DOHH2 (cell line): ENCODE results near the gene ALCAM.

Experiments
- H3F3A ChIP-seq: fragments of 200-600 bp; sonication (generic), shearing (Covaris generic); 2 replicates; pipeline ENCODE4 v1.6.0; 2016; ENCODE audit warnings: antibody characterized with exemption, mild to moderate bottlenecking; ENCODE audit not compliant: control insufficient read depth, insufficient read depth
- H3K27ac ChIP-seq: fragments of 200-600 bp; sonication (generic); 2 replicates; pipeline ENCODE4 v1.5.1; 2014; ENCODE audit warnings: low read depth, mild to moderate bottlenecking, low read length, moderate library complexity
- H3K27me3 ChIP-seq: fragments of 200-600 bp; sonication (generic); 2 replicates; pipeline ENCODE4 v1.6.1; 2014; ENCODE audit warnings: mild to moderate bottlenecking, low read length, mixed read lengths; ENCODE audit not compliant: control insufficient read depth
- H3K36me3 ChIP-seq: fragments of 200-600 bp; sonication (generic); 2 replicates; pipeline ENCODE4 v1.6.1; 2014; ENCODE audit warnings: mild to moderate bottlenecking, low read length, moderate library complexity, mixed read lengths; ENCODE audit not compliant: control insufficient read depth
- H3K4me1 ChIP-seq: fragments of 200-600 bp; sonication (generic); 2 replicates; pipeline ENCODE4 v1.6.1; 2014; ENCODE audit warnings: mild to moderate bottlenecking, low read length, mixed read lengths; ENCODE audit not compliant: control insufficient read depth
- H3K4me2 ChIP-seq: fragments of 200-600 bp; sonication (generic); 2 replicates; pipeline ENCODE4 v1.6.0; 2014; ENCODE audit warnings: mild to moderate bottlenecking, low read length, moderate library complexity
- H3K4me3 ChIP-seq: fragments of 200-600 bp; sonication (generic); 2 replicates; pipeline ENCODE4 v1.5.1; 2014; ENCODE audit warnings: mild to moderate bottlenecking, low read length, mixed read lengths
- H3K79me2 ChIP-seq: fragments of 200-600 bp; sonication (generic); 2 replicates; pipeline ENCODE4 v1.6.1; 2014; ENCODE audit warnings: mild to moderate bottlenecking, low read length, mixed read lengths; ENCODE audit not compliant: control insufficient read depth
- H3K9me2 ChIP-seq: fragments of 200-600 bp; sonication (generic); replicated peaks from 2 replicates; pipeline ENCODE4 v1.6.1; 2014; ENCODE audit warnings: mild to moderate bottlenecking, low read length, mixed read lengths; ENCODE audit not compliant: control insufficient read depth
- H3K9me3 ChIP-seq: fragments of 200-600 bp; sonication (generic); 2 replicates; pipeline ENCODE4 v1.6.1; 2014; ENCODE audit warnings: antibody characterized with exemption, low read length, mixed read lengths; ENCODE audit not compliant: control insufficient read depth, insufficient read depth
- H4K20me1 ChIP-seq: fragments of 200-600 bp; sonication (generic); 2 replicates; pipeline ENCODE4 v1.6.0; 2014; ENCODE audit warnings: low read depth, mild to moderate bottlenecking, antibody characterized with exemption, low read length, moderate library complexity; ENCODE audit not compliant: control insufficient read depth, insufficient read depth
- CTCF ChIP-seq: fragments of 200-600 bp; sonication (generic); IDR thresholded peaks from one replicate; pipeline ENCODE4 v1.5.1; 2014; ENCODE audit warnings: antibody characterized with exemption, mild to moderate bottlenecking, low read depth, low read length; ENCODE audit not compliant: poor library complexity, severe bottlenecking
- EZH2phosphoT487 ChIP-seq: fragments of 200-600 bp; sonication (generic); IDR thresholded peaks from 2 replicates; pipeline ENCODE4 v1.6.1; 2017; ENCODE audit warnings: borderline replicate concordance, mild to moderate bottlenecking, antibody characterized with exemption, low read length, moderate library complexity, mixed read lengths

Gene ALCAM

GRCh38 chr3:105616374-105617121 lies 249.8 kb downstream of the ALCAM start:
- Histone ChIP-seq H3K36me3 (no peaks in the 10 kb centered on the region), H3K27me3 (no peaks in the 10 kb centered on the region), H4K20me1 (no peaks in the 10 kb centered on the region), H3K79me2 (no peaks in the 10 kb centered on the region), H3K27ac (no peak overlapping the region), H3K9me3 (no peaks in the 10 kb centered on the region), H3K4me2 (no peak overlapping the region), H3K4me1 (no peaks in the 10 kb centered on the region), H3K9me2 (no peaks in the 10 kb centered on the region), H3F3A (no peaks in the 10 kb centered on the region), H3K4me3 (no peak overlapping the region)
- TF ChIP-seq EZH2phosphoT487 = no peak
- TF ChIP-seq CTCF = no peak

GRCh38 chr3:105618556-105618955 lies 251.8 kb downstream of the ALCAM start:
- Histone ChIP-seq H3K36me3 (no peaks in the 10 kb centered on the region), H3K4me3 (no peak overlapping the region), H3K79me2 (no peaks in the 10 kb centered on the region), H3K9me3 (no peaks in the 10 kb centered on the region), H3K4me2 (no peak overlapping the region), H4K20me1 (no peaks in the 10 kb centered on the region), H3K9me2 (no peaks in the 10 kb centered on the region), H3K27ac (no peak overlapping the region), H3F3A (no peaks in the 10 kb centered on the region), H3K27me3 (no peaks in the 10 kb centered on the region), H3K4me1 (no peaks in the 10 kb centered on the region)
- TF ChIP-seq EZH2phosphoT487 (no peak), CTCF (no peak)

- Histone ChIP-seq H3K79me2 (no peaks in the 10 kb centered on the region), H3K9me2 (no peaks in the 10 kb centered on the region), H3F3A (no peaks in the 10 kb centered on the region), H3K4me1 (no peaks in the 10 kb centered on the region), H3K36me3 (no peaks in the 10 kb centered on the region), H3K27ac (no peak overlapping the region), H3K9me3 (no peaks in the 10 kb centered on the region), H3K4me3 (no peak overlapping the region), H3K4me2 (no peak overlapping the region), H3K27me3 (no peaks in the 10 kb centered on the region), H4K20me1 (no peaks in the 10 kb centered on the region)
- TF ChIP-seq CTCF (no peak), EZH2phosphoT487 (no peak)
Measured at GRCh38 chr3:105619651-105620050, 252.9 kb downstream of the ALCAM start.
